NCI-H1417 (cell line): ENCODE data around the gene UNC5C.
A peak's percentile ranks its signal among the peaks of the same experiment; 100 is the strongest.

ENCODE experiments used
- DNase-seq, 3 experiments: peaks; one replicate each; lab custom pipeline; 2025; lab: John Stamatoyannopoulos, UW

UNC5C gene

GRCh38 chr4:95548738-95549245 lies at the start of gene UNC5C:
Gene UNC5C (minus strand): TSS chr4:95548973.
- peak in 2 of 3 experiments; percentile 66 to 69 for DNase-seq

DNA sequence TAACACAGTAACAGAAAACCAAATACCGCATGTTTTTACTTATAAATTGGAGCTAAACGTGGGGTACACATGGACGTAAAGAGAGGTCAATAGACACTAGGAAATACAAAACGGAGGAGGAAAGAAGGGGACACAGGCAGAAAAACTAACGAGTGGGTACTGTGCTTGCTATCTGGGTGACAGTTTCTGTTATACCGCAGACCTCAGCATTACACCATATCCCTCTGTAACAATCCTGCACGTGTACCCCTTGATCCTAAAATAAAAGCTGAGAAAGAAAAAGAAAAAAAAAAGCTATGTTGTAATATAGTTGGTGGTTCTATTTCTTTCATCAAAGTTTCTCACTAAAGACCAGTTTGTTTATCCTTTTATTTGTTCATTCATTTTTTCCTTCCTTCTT lies 47.9 kb upstream of the UNC5C start:
- DNase-seq: no peak

DNA sequence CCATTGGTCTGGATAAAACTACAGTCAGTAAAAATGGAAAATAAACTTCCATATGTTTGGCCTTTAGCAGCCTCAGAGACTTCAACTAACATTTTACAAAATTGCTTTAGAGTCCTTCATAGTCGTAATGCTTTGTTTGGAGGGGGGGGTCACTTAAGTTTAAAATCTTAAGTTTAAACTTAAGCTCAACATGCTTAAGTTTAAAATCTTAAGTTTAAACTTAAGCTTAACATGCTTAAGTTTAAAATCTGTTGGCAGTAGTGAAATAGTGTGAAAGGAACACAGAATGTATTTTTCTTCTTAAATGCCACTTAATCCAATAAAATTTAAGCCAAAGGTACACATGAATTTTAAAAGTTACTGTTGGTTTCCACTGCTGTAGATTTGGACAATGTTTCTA lies 45.9 kb upstream of the UNC5C start:
- no peak for DNase-seq

DNA sequence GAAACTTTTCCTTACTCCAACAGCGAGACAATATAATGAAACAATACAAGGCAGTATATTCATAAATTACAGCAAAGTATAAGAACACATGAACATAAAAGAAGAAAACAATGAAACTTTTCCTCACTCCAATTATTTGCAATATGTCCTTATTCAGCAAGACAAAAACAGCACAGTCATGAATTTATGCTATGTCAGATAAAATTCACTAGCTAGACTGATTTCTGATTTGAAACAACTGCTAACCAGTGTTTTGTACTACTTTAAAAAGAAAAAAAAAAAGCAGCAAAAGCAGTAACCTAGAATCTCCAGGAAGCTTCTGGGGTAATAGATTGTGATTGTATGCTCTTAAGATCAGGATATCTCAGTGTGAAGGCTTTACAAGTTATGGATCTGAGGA lies 45.2 kb upstream of the UNC5C start:
- DNase-seq: no peak

DNA sequence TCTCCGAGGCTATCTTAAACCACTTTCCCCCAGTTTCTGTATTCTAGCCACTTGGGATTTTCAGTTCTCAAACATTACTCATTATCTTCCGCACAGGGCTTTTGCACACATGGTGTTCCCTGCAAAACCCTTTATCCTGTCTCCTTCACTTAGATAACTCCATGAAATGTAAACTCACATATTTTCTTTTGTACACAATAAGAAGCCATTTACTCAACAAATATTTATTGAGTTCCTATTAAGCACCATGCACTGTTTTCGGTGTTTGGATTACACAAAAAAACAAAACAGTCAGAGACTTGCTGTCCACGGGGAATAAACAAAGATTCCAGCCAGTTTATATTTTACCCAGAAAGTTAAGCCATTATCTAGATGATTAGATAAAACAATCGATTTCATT lies 42.5 kb upstream of the UNC5C start:
- no peak for DNase-seq

GRCh38 chr4:95590615-95591014 lies 41.8 kb upstream of the UNC5C start:
- no peak for DNase-seq

DNA sequence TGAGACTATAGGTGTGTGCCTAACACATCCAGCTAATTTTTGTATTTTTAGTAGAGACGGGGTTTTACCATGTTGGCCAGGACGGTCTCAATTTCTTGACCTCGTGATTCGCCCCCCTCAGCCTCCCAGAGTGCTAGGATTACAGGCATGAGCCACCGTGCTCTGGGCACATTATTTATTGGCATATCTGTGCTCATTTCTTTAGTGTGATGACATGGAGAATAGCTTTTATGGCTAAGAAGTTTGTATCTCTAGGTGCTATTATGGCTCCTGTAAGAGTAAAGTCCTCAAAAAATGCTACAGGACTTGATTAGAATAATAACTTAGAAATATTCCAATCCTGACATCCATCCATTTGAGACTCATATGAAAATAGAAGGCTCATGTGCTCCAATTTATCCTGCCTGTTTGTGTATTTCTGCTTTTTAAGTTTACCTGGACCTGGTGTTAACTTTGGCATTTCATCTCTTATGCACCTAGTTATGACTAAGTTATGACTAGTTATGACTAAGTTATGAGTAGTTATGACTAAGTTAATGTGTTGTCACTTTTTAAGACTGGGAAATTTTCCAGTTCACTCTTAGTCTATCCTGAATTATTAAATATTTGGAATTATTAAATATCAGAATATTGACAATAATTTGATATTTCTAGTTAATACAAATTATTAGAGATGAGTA lies 36.4 kb upstream of the UNC5C start:
- DNase-seq: no peak

DNA sequence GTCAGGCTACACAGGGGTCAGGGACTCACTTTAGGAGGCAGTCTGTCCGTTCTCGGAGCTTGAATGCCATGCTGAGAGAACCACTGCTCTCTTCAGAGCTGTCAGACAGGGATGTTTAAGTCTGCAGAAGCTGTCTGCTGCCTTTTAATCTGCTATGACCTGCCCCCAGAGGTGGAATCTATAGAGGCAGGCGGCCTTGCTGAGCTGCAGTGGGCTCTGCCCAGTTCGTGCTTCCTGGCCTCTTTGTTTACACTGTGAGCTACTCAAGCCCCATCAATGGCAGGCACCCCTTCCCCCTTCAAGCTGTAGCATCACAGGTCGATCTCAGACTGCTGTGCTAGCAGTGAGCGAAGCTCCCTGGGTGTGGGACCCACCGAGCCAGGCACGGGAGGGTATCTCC lies 31.5 kb upstream of the UNC5C start:
- DNase-seq: no peak

- peak in 2 of 3 experiments; percentile 5 to 54 for DNase-seq
These were observed 23.7 kb upstream of the UNC5C start for GRCh38 chr4:95572304-95572991.

DNA sequence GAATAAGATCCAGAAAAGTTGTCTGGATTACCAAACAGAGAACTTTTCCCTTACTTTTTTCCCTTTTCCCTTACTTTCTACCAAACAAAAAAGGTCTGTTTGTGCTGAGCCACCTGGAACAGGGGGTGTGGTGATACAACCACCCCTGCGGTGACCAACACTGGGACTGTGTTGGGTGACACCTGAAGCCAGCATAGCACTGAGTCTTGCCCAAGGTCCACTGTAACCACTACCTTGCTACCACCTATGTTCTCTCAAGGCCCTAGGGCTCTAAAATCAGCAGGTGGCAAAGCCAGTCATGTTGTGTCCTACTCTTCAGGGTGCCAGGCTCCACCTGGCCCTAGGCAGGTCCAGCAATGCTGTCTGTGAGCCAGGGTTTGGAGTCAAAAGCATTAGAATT lies 22.8 kb upstream of the UNC5C start:
- no peak for DNase-seq

- DNase-seq: no peak
These were observed 15.0 kb upstream of the UNC5C start for GRCh38 chr4:95563638-95564337.

GRCh38 chr4:95560774-95561173 lies 12.0 kb upstream of the UNC5C start:
- DNase-seq: no peak

- DNase-seq: no peak
These were observed 7.6 kb upstream of the UNC5C start for GRCh38 chr4:95556207-95556859.

GRCh38 chr4:95552942-95553550 lies 4.3 kb upstream of the UNC5C start:
- no peak for DNase-seq

DNA sequence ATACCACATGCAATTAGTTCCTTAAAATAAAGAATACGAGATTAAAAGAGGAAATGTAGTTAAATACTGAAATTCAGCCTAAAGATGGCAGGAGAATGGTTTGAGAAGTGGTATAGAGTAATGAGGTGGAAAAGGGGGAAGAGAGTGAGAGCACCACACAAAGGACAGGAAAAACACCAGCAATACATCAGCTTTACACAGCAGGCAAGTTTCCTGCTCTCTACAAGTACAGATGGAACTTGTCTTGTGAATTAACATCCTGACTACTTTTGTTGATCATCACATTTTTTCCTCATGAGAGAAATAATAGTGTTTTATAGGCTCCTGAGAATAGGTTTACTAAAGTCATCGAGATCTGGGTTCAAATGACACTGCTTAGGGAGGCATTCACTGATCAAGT lies 2.9 kb upstream of the UNC5C start:
- no peak for DNase-seq

- peak in 1 of 3 experiments; percentile 59 for DNase-seq
These were observed 1.6 kb upstream of the UNC5C start for GRCh38 chr4:95550115-95550987.

- DNase-seq: peak in 2 of 3 experiments; percentile 63 to 74
These were observed 707 bp upstream of the UNC5C start for GRCh38 chr4:95549246-95550114.

DNA sequence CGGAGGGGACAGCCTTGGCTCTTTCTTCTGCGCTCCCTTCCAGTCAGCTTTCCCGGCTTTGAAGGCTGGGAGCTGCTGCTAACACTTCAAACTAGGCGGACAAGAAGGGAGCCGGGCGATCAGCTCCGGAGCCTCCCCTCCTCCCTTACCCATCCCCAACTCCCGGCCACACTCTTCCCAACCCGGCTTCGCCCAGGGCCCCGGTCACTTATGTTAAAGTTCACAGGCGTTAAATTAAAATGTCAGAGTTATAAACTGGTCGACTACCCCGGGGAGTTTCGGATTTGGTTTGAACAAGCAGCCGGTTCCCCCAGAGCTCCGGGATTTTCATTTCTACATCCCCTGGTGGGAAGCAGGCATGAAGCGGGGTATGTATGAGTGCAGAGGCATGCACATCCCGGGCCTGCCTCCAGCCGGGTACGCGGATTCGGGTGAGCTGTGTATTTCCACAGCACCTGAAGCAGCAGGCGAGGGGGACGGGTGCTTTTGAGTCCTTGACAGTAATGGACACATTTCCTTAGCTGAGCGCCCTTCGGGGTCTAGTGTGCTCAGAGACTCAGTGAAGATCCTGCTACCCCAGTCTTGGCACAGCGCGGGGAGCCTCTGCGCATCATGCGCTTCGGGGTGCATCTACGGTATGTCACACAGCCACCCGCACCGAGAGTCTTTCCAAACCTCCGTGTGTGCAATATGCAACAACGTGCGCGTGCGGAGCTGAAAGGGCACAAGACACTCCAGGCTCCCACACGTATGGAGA lies 880 bp downstream of the UNC5C start:
- DNase-seq: peak in 1 of 3 experiments; percentile 25
